Right lobe of liver (tissue), 6 donors: ENCODE measurements around the gene BACE1-AS. TPM values are rescaled to one million over a fixed set of nuclear protein-coding genes. Genes with fewer than 3 reads are reported as not detected.

Experiments used
- ATAC-seq, 4 donors: fragments of 200-7000 bp; cut with Tn5 transposase; one replicate each; pipeline ENCODE4 v1.9.1; 2020; ENCODE audit warnings: mild to moderate bottlenecking in 4 of 4, moderate library complexity in 4 of 4
- DNase-seq, 3 donors: peaks; one replicate each; pipeline ENCODE4 v3.0.0-alpha.2; 2020
- H3K27ac ChIP-seq, 3 donors: fragments of 200-600 bp; one replicate each; pipeline ENCODE4 v1.8.0; 2022
- H3K27me3 ChIP-seq, 2 donors: fragments of 200-600 bp; one replicate each; pipeline ENCODE4 v1.8.0; 2022
- H3K36me3 ChIP-seq, 4 donors: fragments of 200-600 bp; sonication (generic) in 1 of 4; one replicate each; pipeline versions ENCODE4 v1.5.1 to v1.8.0; 2017 to 2022; ENCODE audit warnings: control low read depth in 1 of 4
- H3K4me1 ChIP-seq, 4 donors: fragments of 200-600 bp; sonication (generic) in 1 of 4; one replicate each; pipeline versions ENCODE4 v1.5.1 to v1.8.0; 2017 to 2022; ENCODE audit warnings: control low read depth in 1 of 4
- H3K4me3 ChIP-seq, 3 donors: fragments of 200-600 bp; one replicate each; pipeline ENCODE4 v1.8.0; 2022
- H3K9me3 ChIP-seq, 4 donors: fragments of 200-600 bp; sonication (generic) in 1 of 4; one replicate each; pipeline versions ENCODE4 v1.5.1 to v1.8.0; 2017 to 2022; ENCODE audit warnings: control low read depth in 1 of 4
- POLR2A ChIP-seq: fragments of 450-650 bp; IDR thresholded peaks from one replicate; pipeline ENCODE4 v1.6.1; 2017; ENCODE audit warnings: antibody characterized with exemption, mild to moderate bottlenecking
- WGBS: methylation state at CpG from one replicate; pipeline ENCODE4 v1.1.6; 2018; ENCODE audit warnings: low coverage, low lambda C conversion rate; ENCODE audit not compliant: insufficient coverage; ENCODE audit errors: missing lambda C conversion rate; 5-methylcytosine and 5-hydroxymethylcytosine counted together
- intact Hi-C, 2 donors: fragments of 100-400 bp; cut with DNase I; formaldehyde crosslinking; loops; one replicate each; pipeline versions ENCODE4 v1.11.2 to v1.14.1; 2022
- long read RNA-seq: library from polyadenylated mRNA; unstranded; transcript quantifications from one replicate; pipeline ENCODE4 v2.0.0, GENCODE V29; 2019
- total RNA-seq, 6 experiments: library from RNA; depleted of rRNA in 2 of 6; stranded (reverse); fragments of >200 nt in 2 of 6; fragmentation: NEBNext Ultra II Directional in 3 of 6; extraction: Animal tissue kit (Norgen Biotek cat#: 25700) in 3 of 6; gene quantifications; one replicate each; pipeline versions ENCODE4 v1.1.0 to v1.2.4, GENCODE V29; 2016 to 2023
- TF ChIP-seq, protein P1 (sequence below), 4 donors: fragments of 200-600 bp in 3 of 4; fragments of 450-650 bp in 1 of 4; IDR thresholded peaks; one replicate each; pipeline versions ENCODE4 v1.5.1 to v1.8.0; 2016 to 2022; ENCODE audit warnings: antibody characterized with exemption in 4 of 4, mild to moderate bottlenecking in 2 of 4
- donor health status: DM: no; HTN: yes; CAD: no.
- donor health status: DM: no; HTN: no; CAD: no.
- donor health status: DM: no; HTN: no; CAD: no.
- donor health status: DM: no; HTN: yes; CAD: no.
- donor health status: DM: no; HTN: yes; CAD: no.

BACE1-AS gene
- total RNA-seq, result 1 to 10 TPM in 5 of 6 experiments, under 1 TPM in 1; 0.75 to 2.9 (median 2.1) TPM
- long read RNA-seq, partial matches to known transcripts, result 0 of 2 reads
- long read RNA-seq, other reads (novel, unspliced or antisense), result 1 of 2 reads

DNA sequence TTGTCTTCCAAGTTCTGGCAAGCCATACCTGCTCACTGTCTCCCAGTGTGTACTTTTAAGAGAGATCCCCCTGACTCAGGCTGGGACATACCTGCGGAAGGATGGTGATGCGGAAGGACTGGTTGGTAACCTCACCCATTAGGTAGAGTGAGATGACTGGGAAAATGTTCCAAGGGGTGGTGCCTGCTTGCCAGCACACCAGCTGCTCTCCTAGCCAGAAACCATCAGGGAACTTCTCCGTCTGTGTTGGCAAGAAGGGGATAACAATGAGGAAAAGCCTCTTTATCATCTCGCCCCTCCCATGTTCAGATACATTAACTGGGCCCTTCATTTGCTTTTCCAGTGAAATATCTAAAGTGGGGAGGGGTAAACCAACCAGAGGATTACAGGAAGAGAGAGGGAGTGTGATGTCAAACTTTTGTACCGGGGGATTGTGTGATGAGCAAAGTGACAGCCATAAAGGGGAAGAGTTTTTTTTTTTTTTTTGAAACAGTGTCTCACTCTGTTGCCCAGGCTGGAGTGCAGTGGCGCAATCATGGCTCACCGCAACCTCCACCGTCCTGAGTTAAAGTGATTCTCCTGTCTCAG lies at the start of gene BACE1-AS:
Gene BACE1-AS, plus strand, starts transcription at position 538 of the 588 bp plus-strand sequence.
- DNase-seq, result no peak
- Histone ChIP-seq H3K4me1 (no peaks in the 10 kb centered on the region), H3K27ac (no peak within 1 kb of the TSS), H3K36me3 (peaks cover 0 to 67% (median 7%) of the 10 kb centered on the region in 4 donors), H3K9me3 (no peaks in the 10 kb centered on the region), H3K4me3 (no peak within 1 kb of the TSS), H3K27me3 (no peaks in the 10 kb centered on the region)
- intact Hi-C loops, result no loop called here
- WGBS, result 90% methylated on average over 7 of the region's 8 CpGs
- ATAC-seq, result no peak
- TF ChIP-seq, protein P1, sequence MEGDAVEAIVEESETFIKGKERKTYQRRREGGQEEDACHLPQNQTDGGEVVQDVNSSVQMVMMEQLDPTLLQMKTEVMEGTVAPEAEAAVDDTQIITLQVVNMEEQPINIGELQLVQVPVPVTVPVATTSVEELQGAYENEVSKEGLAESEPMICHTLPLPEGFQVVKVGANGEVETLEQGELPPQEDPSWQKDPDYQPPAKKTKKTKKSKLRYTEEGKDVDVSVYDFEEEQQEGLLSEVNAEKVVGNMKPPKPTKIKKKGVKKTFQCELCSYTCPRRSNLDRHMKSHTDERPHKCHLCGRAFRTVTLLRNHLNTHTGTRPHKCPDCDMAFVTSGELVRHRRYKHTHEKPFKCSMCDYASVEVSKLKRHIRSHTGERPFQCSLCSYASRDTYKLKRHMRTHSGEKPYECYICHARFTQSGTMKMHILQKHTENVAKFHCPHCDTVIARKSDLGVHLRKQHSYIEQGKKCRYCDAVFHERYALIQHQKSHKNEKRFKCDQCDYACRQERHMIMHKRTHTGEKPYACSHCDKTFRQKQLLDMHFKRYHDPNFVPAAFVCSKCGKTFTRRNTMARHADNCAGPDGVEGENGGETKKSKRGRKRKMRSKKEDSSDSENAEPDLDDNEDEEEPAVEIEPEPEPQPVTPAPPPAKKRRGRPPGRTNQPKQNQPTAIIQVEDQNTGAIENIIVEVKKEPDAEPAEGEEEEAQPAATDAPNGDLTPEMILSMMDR (IDR thresholded peaks at IDR 0.05), result no peak
- no peak for TF ChIP-seq POLR2A

DNA sequence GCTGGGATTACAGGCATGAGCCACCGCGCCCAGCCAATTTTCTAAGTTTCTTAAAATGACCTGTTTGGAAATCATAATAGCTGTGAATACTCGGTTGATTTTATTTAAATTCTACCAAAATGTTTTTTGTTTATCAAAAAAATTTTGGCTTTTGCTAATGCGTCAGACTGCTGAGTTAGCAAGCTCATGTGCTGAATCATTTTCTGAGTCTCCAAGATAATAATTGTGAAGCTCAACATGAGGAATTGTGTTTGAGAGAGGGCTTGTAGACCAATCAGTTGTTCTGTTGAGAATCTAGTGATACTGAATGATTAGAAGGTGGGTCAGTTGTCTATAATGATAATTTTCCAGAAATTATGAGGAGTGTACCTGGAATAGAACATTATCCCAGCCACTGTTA lies 42.8 kb upstream of the BACE1-AS start:
- intact Hi-C loops, result no loop called here
- DNase-seq, result no peak
- Histone ChIP-seq H3K36me3 (peaks cover 0 to 61% (median 17%) of the 10 kb centered on the region in 4 donors), H3K9me3 (no peaks in the 10 kb centered on the region), H3K4me1 (no peaks in the 10 kb centered on the region), H3K27me3 (no peaks in the 10 kb centered on the region), H3K4me3 (no peak overlapping the region), H3K27ac (no peak overlapping the region)
- WGBS, result 88% methylated on average over 4 of the region's 4 CpGs
- no peak for TF ChIP-seq POLR2A
- TF ChIP-seq, protein P1 (IDR thresholded peaks at IDR 0.05), result no peak
- no peak for ATAC-seq

DNA sequence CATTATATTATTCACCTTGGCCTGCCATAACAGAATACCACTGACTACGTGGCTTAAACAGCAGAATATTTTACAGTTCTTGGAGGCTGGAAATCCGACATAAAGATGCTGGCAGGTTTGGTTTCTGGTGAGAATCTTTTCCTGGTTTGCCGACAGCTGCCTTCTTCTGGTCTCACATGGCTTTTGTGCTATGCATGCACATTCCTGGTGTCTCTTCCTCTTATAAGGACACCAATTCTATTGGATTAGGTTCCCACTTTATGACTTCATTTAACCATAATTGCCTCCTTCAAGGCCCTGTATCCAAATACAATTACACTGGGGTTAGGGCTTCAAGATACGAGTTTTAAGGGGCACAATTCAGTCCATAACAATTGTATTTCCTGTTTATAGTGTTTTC lies 41.6 kb upstream of the BACE1-AS start:
- peaks cover 0 to 53% (median 18%) of the 10 kb centered on the region in 4 donors for H3K36me3 ChIP-seq
- 88% methylated on average over 4 of the region's 4 CpGs for WGBS
- no peak overlapping the region for H3K27ac ChIP-seq

DNA sequence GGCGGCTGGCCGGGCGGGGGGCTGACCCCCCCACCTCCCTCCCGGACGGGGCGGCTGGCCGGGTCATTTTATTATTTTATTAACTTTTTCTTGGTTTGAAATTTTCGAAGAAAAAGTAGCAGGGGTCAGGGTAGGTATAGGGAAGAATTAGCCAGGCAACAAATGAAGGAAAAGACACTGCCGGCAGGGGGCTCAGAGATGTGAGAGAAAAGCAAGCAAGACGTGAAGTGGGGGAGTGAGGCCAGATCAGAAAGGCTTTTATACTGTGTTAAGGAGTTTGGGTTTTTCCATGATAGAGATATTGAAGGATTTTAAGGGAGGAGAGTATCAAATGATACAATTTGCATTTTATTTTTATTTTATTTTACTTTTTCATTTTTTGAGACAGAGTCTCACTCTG lies 39.6 kb upstream of the BACE1-AS start:
- Histone ChIP-seq H3K4me1 (no peaks in the 10 kb centered on the region), H3K9me3 (no peaks in the 10 kb centered on the region), H3K27ac (no peak overlapping the region), H3K27me3 (no peaks in the 10 kb centered on the region), H3K36me3 (peaks cover 0 to 38% (median 15%) of the 10 kb centered on the region in 4 donors), H3K4me3 (no peak overlapping the region)
- intact Hi-C loops, result no loop called here
- no peak for ATAC-seq
- 94% methylated on average over 8 of the region's 10 CpGs for WGBS
- DNase-seq, result no peak
- TF ChIP-seq, protein P1 (IDR thresholded peaks at IDR 0.05), result no peak
- no peak for TF ChIP-seq POLR2A

More for the DNA sequence above, 41.6 kb upstream of the BACE1-AS start:
- Histone ChIP-seq H3K4me3 (no peak overlapping the region), H3K4me1 (no peaks in the 10 kb centered on the region), H3K27me3 (no peaks in the 10 kb centered on the region), H3K9me3 (no peaks in the 10 kb centered on the region)
- ATAC-seq (no peak), DNase-seq (no peak)
- intact Hi-C loops, result no loop called here
- no peak for TF ChIP-seq POLR2A
- TF ChIP-seq, protein P1 (IDR thresholded peaks at IDR 0.05), result no peak
